Dedifferentiated amniotic fluid mesenchymal stem cell (primary cell): ENCODE results near the gene NT5E.

Experiments used
- DNase-seq: peaks from one replicate; pipeline ENCODE4 v3.0.0-alpha.2; 2016; ENCODE audit errors: extremely low spot score

The NT5E gene

GRCh38 chr6:85421972-85422371, 27.9 kb upstream of the NT5E start:
- peak; percentile 77 for DNase-seq

- DNase-seq = no peak
Measured at GRCh38 chr6:85422996-85423395, 26.9 kb upstream of the NT5E start.

- DNase-seq = no peak
Measured at GRCh38 chr6:85424981-85425380, 24.9 kb upstream of the NT5E start.

- no peak for DNase-seq
Measured at GRCh38 chr6:85425997-85426396, 23.9 kb upstream of the NT5E start.

- DNase-seq = no peak
Measured at GRCh38 chr6:85428486-85428885, 21.4 kb upstream of the NT5E start.

GRCh38 chr6:85429346-85429745, 20.5 kb upstream of the NT5E start:
- no peak for DNase-seq

- no peak for DNase-seq
Measured at GRCh38 chr6:85431271-85431670, 18.6 kb upstream of the NT5E start.

GRCh38 chr6:85432554-85432953, 17.3 kb upstream of the NT5E start:
- DNase-seq = no peak

GRCh38 chr6:85435851-85436250, 14.0 kb upstream of the NT5E start:
- DNase-seq = no peak

- DNase-seq = peak; percentile 63
Measured at GRCh38 chr6:85436411-85436810, 13.5 kb upstream of the NT5E start.

- DNase-seq = no peak
Measured at GRCh38 chr6:85436939-85437495, 12.9 kb upstream of the NT5E start.

GRCh38 chr6:85443349-85444117, 6.3 kb upstream of the NT5E start:
- no peak for DNase-seq

GRCh38 chr6:85449388-85449817, 480 bp upstream of the NT5E start:
- DNase-seq = peak; percentile 70

- DNase-seq = peak; percentile 14
Measured at GRCh38 chr6:85451565-85452306, 1.9 kb downstream of the NT5E start.

- DNase-seq = peak; percentile 81
Measured at GRCh38 chr6:85452441-85452881, 2.6 kb downstream of the NT5E start.

GRCh38 chr6:85453052-85453451, 3.2 kb downstream of the NT5E start:
- DNase-seq = no peak

GRCh38 chr6:85453490-85453889, 3.6 kb downstream of the NT5E start:
- DNase-seq = no peak

- no peak for DNase-seq
Measured at GRCh38 chr6:85455471-85456026, 5.7 kb downstream of the NT5E start.

GRCh38 chr6:85456782-85457181, 6.9 kb downstream of the NT5E start:
- no peak for DNase-seq

- no peak for DNase-seq
Measured at GRCh38 chr6:85458184-85458583, 8.3 kb downstream of the NT5E start.

GRCh38 chr6:85458782-85459181, 8.9 kb downstream of the NT5E start:
- DNase-seq = no peak

- DNase-seq = peak; percentile 75
Measured at GRCh38 chr6:85459224-85459901, 9.5 kb downstream of the NT5E start.
